Activated naive CD4-positive, alpha-beta T cell treated with anti-CD3 and anti-CD28 coated beads, Interleukin-2, amount 10 ng/mL, durations not matched to agents 7 days and 5 days (primary cell): ENCODE results near the gene CSK.

Source experiments
- CTCF ChIA-PET: fragments of 350-600 bp; sonication (Branson Sonifier 250); formaldehyde crosslinking; loops from one replicate; lab custom pipeline; 2021; ENCODE audit warnings: antibody characterized with exemption; lab: Charles Lee
- DNase-seq: peaks from one replicate; pipeline ENCODE4 v3.0.0-alpha.2; 2020
- H3K27ac Mint-ChIP-seq: one replicate; pipeline ENCODE4 v1.8.0; 2021; ENCODE audit warnings: mild to moderate bottlenecking, moderate library complexity, mixed read lengths
- H3K27me3 Mint-ChIP-seq: one replicate; pipeline ENCODE4 v1.8.0; 2021; ENCODE audit warnings: mild to moderate bottlenecking, mixed read lengths
- H3K36me3 Mint-ChIP-seq: one replicate; pipeline ENCODE4 v1.8.0; 2021; ENCODE audit warnings: mixed read lengths
- H3K4me1 Mint-ChIP-seq: one replicate; pipeline ENCODE4 v1.8.0; 2021; ENCODE audit warnings: mixed read lengths
- H3K4me3 Mint-ChIP-seq: one replicate; pipeline ENCODE4 v1.8.0; 2021; ENCODE audit warnings: mild to moderate bottlenecking, moderate library complexity, mixed read lengths
- H3K9me3 Mint-ChIP-seq: one replicate; pipeline ENCODE4 v1.8.0; 2021; ENCODE audit warnings: mixed read lengths

The CSK gene

DNA sequence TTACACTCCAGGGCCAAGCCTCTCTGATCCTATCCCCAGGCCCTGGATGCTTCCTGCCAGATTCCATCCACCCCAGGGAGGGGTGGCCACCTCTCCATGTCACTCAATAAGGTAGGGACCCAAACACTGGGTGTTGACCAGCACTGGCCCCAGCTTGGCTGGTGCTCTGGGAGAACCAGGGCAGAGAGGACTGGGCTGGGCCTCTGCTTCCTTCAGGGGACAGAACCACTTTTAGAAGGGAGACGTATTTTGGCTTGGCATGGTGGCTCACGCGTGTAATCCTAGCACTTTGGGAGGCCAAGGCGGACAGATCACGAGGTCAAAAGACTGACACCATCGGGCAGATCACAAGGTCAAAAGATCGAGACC, 39.9 kb downstream of the CSK start:
- CTCF ChIA-PET: interaction anchor here (1.5 kb wide), 2 partner anchors 51 to 78 kb away, joined by 3 read pairs; no protein-coding TSS in a partner anchor

GRCh38 chr15:74822233-74822632, 40.4 kb downstream of the CSK start:
- no peak overlapping the region for H3K4me3 Mint-ChIP-seq
- H3K36me3 Mint-ChIP-seq: no peaks in the 10 kb centered on the region
- peaks cover 14% of the 10 kb centered on the region for H3K4me1 Mint-ChIP-seq
- no peaks in the 10 kb centered on the region for H3K9me3 Mint-ChIP-seq
- H3K27me3 Mint-ChIP-seq: peaks cover 74% of the 10 kb centered on the region
- no peak overlapping the region for H3K27ac Mint-ChIP-seq
- no peak for DNase-seq
- CTCF ChIA-PET: no interaction called here

More for the DNA sequence above, 39.9 kb downstream of the CSK start:
- Mint-ChIP-seq H3K4me3 (no peak overlapping the region), H3K4me1 (peaks cover 14% of the 10 kb centered on the region), H3K36me3 (no peaks in the 10 kb centered on the region), H3K27ac (no peak overlapping the region), H3K9me3 (no peaks in the 10 kb centered on the region), H3K27me3 (peaks cover 69% of the 10 kb centered on the region)
- no peak for DNase-seq

- Mint-ChIP-seq H3K4me3 (no peak overlapping the region), H3K4me1 (peaks cover 10% of the 10 kb centered on the region), H3K36me3 (no peaks in the 10 kb centered on the region), H3K27ac (no peak overlapping the region), H3K27me3 (peaks cover 85% of the 10 kb centered on the region), H3K9me3 (no peaks in the 10 kb centered on the region)
- CTCF ChIA-PET: interaction anchor here (1.2 to 3.2 kb wide), 2 partner anchors 54 to 78 kb away, joined by 4 to 11 read pairs; no protein-coding TSS in a partner anchor
- no peak for DNase-seq
Measured at GRCh38 chr15:74823324-74823723, 41.4 kb downstream of the CSK start.

GRCh38 chr15:74824976-74825375, 43.1 kb downstream of the CSK start:
- no peak overlapping the region for H3K4me3 Mint-ChIP-seq
- H3K36me3 Mint-ChIP-seq: no peaks in the 10 kb centered on the region
- peaks cover 88% of the 10 kb centered on the region for H3K27me3 Mint-ChIP-seq
- DNase-seq: no peak
- H3K4me1 Mint-ChIP-seq: peaks cover 2% of the 10 kb centered on the region
- CTCF ChIA-PET: interaction anchor here (1.0 to 3.2 kb wide), 2 partner anchors 10 to 56 kb away, joined by 3 to 11 read pairs; no protein-coding TSS in a partner anchor
- no peaks in the 10 kb centered on the region for H3K9me3 Mint-ChIP-seq
- H3K27ac Mint-ChIP-seq: no peak overlapping the region

DNA sequence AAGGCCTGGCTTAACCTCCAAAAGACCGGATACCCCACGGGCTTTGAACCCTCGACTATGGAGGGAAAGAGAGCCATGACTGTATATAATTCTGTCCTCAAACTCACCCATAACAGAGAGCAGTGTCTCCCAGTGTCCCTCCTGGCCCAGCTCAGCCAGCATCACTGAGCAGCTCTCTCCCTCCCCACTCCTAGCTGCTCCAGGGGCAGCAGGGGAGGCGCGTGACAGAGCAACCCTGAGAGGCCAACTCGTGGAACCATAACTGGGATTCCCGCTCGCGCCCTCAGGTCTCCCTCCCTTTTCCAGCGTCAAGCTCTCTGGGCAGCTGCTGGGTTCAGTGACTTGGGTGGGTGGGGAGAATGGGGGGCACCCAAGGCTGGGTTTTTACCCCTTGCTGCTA, 44.0 kb downstream of the CSK start:
- Mint-ChIP-seq H3K27ac (no peak overlapping the region), H3K4me1 (peaks cover 2% of the 10 kb centered on the region), H3K27me3 (peaks cover 86% of the 10 kb centered on the region), H3K4me3 (no peak overlapping the region), H3K9me3 (no peaks in the 10 kb centered on the region), H3K36me3 (no peaks in the 10 kb centered on the region)
- no peak for DNase-seq
- CTCF ChIA-PET: interaction anchor here (1.2 to 3.2 kb wide), 2 partner anchors 26 to 57 kb away, joined by 3 to 11 read pairs; no protein-coding TSS in a partner anchor

DNA sequence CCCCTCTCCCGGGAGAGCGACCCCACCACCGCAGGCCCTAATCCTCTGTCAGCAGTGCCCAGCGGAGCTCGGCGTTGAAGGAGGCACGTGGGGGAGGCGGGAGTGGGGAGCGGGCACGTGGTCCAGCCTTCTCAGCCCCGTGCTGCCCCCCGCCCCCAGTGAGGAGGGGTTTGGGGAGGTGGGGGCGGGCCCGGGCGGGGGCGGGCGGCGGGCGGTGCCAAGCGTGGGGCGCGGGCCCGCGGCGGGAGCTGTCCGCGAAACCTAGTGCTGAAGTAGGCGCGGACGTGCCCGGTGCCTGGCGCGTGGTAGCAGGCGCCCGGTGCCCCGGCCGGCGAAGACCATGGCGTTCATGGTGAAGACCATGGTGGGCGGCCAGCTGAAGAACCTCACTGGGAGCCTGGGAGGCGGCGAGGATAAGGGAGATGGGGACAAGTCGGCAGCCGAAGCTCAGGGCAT, 44.5 kb downstream of the CSK start, which contains the start of gene CPLX3:
Gene CPLX3, plus strand, starts transcription at position 264 of the 456 bp plus-strand sequence. Its CDS starts 77 bp downstream, at position 341.
- peak; percentile 76 for DNase-seq
- CTCF ChIA-PET: interaction anchor here (1.2 to 3.2 kb wide), 2 partner anchors 27 to 57 kb away, joined by 3 to 11 read pairs; no protein-coding TSS in a partner anchor
- Mint-ChIP-seq H3K4me3 (no peak within 1 kb of the TSS), H3K9me3 (no peaks in the 10 kb centered on the region), H3K4me1 (peaks cover 2% of the 10 kb centered on the region), H3K36me3 (no peaks in the 10 kb centered on the region), H3K27me3 (peaks cover 87% of the 10 kb centered on the region), H3K27ac (no peak within 1 kb of the TSS)

- no peaks in the 10 kb centered on the region for H3K36me3 Mint-ChIP-seq
- peaks cover 2% of the 10 kb centered on the region for H3K4me1 Mint-ChIP-seq
- DNase-seq: no peak
- CTCF ChIA-PET: interaction anchor here (0.7 to 1.2 kb wide), 3 partner anchors 27 to 58 kb away, joined by 3 read pairs; no protein-coding TSS in a partner anchor
- no peak overlapping the region for H3K4me3 Mint-ChIP-seq
- H3K27me3 Mint-ChIP-seq: peaks cover 83% of the 10 kb centered on the region
- no peak overlapping the region for H3K27ac Mint-ChIP-seq
- no peaks in the 10 kb centered on the region for H3K9me3 Mint-ChIP-seq
Measured at GRCh38 chr15:74826921-74827320, 45.0 kb downstream of the CSK start.

GRCh38 chr15:74827614-74828013, 45.7 kb downstream of the CSK start:
- peaks cover 77% of the 10 kb centered on the region for H3K27me3 Mint-ChIP-seq
- H3K27ac Mint-ChIP-seq: no peak overlapping the region
- DNase-seq: no peak
- H3K36me3 Mint-ChIP-seq: no peaks in the 10 kb centered on the region
- peaks cover 2% of the 10 kb centered on the region for H3K4me1 Mint-ChIP-seq
- no peak overlapping the region for H3K4me3 Mint-ChIP-seq
- H3K9me3 Mint-ChIP-seq: no peaks in the 10 kb centered on the region
- CTCF ChIA-PET: interaction anchor here (0.7 to 1.3 kb wide), 3 partner anchors 56 to 74 kb away, joined by 3 to 5 read pairs (median 3); no protein-coding TSS in a partner anchor

GRCh38 chr15:74828835-74829234, 47.0 kb downstream of the CSK start:
- Mint-ChIP-seq H3K36me3 (no peaks in the 10 kb centered on the region), H3K4me3 (no peak overlapping the region), H3K27ac (no peak overlapping the region), H3K4me1 (peaks cover 2% of the 10 kb centered on the region), H3K27me3 (peaks cover 65% of the 10 kb centered on the region), H3K9me3 (no peaks in the 10 kb centered on the region)
- no peak for DNase-seq
- CTCF ChIA-PET: interaction anchor here (1.0 to 1.1 kb wide), 2 partner anchors 58 to 73 kb away, joined by 3 to 4 read pairs; no protein-coding TSS in a partner anchor

GRCh38 chr15:74829486-74829885, 47.6 kb downstream of the CSK start:
- no peak overlapping the region for H3K27ac Mint-ChIP-seq
- CTCF ChIA-PET: interaction anchor here (1.0 to 1.1 kb wide), 2 partner anchors 58 to 72 kb away, joined by 3 to 4 read pairs; no protein-coding TSS in a partner anchor
- H3K36me3 Mint-ChIP-seq: peaks cover under 1% of the 10 kb centered on the region
- no peak for DNase-seq
- peaks cover 58% of the 10 kb centered on the region for H3K27me3 Mint-ChIP-seq
- peaks cover 2% of the 10 kb centered on the region for H3K4me1 Mint-ChIP-seq
- H3K4me3 Mint-ChIP-seq: no peak overlapping the region
- H3K9me3 Mint-ChIP-seq: no peaks in the 10 kb centered on the region

DNA sequence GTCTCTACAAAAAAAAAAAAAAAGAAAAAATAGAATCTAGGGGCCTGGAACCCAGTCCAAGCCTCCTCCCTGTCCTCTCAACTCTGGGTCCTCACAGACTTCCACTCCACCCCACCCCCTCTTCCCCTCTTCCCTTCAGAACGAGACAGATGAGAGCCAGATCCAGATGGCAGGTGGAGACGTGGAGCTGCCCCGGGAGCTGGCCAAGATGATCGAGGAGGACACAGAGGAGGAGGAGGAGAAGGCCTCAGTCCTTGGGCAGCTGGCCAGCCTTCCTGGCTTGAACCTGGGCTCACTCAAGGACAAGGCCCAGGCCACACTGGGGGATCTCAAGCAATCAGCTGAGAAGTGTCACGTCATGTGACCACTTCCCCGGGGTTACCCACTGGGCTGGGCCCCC, 48.1 kb downstream of the CSK start:
- Mint-ChIP-seq H3K27me3 (peaks cover 53% of the 10 kb centered on the region), H3K27ac (no peak overlapping the region), H3K4me3 (no peak overlapping the region), H3K4me1 (peaks cover 2% of the 10 kb centered on the region), H3K36me3 (peaks cover 2% of the 10 kb centered on the region), H3K9me3 (no peaks in the 10 kb centered on the region)
- no peak for DNase-seq
- CTCF ChIA-PET: interaction anchor here (0.8 to 1.0 kb wide), 2 partner anchors 70 to 72 kb away, joined by 3 read pairs; no protein-coding TSS in a partner anchor

DNA sequence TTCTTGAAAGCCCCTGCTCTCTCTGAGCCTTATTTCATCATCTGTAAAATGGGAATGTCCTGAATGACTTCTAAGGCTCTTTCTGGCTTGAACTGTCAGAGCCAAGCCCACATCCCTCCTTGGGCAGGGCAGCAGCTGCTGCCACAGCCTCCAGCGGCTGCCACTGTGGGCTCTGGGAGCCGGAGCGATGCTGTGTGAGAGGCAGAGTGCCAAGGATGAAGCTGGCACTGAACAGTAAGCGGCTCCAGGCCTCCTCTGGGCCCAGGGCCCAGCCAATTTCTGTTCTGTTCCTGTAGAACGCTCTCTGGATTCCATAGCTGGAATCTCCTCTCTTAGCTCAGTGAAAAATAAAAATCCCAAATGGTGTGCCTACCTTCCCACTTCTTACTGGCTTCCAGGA, 49.0 kb downstream of the CSK start:
- peaks cover 9% of the 10 kb centered on the region for H3K36me3 Mint-ChIP-seq
- no peaks in the 10 kb centered on the region for H3K9me3 Mint-ChIP-seq
- H3K4me3 Mint-ChIP-seq: no peak overlapping the region
- H3K27me3 Mint-ChIP-seq: peaks cover 44% of the 10 kb centered on the region
- no peak overlapping the region for H3K27ac Mint-ChIP-seq
- no peak for DNase-seq
- peaks cover 2% of the 10 kb centered on the region for H3K4me1 Mint-ChIP-seq
- CTCF ChIA-PET: interaction anchor here (0.8 to 1.0 kb wide), 2 partner anchors 69 to 71 kb away, joined by 3 read pairs; no protein-coding TSS in a partner anchor

DNA sequence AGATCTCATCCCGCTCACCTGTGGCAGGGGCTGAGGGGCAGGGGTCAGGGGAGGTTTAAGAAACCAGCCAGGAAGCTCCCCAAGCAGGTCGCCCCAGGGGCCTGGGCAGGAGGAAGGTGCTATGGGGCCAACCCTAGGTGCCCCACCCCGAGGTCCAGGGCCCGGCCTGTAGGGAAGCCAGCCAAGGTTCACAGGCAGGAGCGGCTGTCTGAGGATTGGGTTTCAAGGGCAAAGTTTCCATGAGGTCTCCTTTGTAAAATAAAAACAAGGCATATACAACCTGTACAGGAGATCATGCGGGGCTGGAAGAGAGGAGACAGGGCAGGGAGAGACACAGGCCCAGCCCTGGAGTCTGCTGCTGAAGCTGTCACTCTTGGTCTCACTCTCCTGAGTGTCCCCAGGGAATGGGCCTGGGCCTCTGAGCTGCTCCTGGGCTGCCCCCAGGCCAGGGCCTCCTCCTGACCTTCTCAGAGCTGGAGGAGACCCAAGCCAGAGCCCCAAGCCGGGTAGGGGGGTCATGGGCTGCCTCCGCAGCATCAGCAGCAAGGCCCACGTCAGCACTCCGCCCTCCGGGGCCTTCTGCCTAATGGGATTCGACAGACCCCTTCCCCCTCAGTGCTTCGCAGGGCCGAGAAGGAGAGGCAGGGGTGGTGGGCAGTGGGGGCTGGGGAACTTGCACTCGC, 50.1 kb downstream of the CSK start:
- no peaks in the 10 kb centered on the region for H3K9me3 Mint-ChIP-seq
- no peak overlapping the region for H3K27ac Mint-ChIP-seq
- peaks cover 15% of the 10 kb centered on the region for H3K36me3 Mint-ChIP-seq
- no peak for DNase-seq
- peaks cover 33% of the 10 kb centered on the region for H3K27me3 Mint-ChIP-seq
- H3K4me3 Mint-ChIP-seq: no peak overlapping the region
- no peaks in the 10 kb centered on the region for H3K4me1 Mint-ChIP-seq
- CTCF ChIA-PET: interaction anchor here (0.8 kb wide), 1 partner anchor 63 kb away, joined by 4 read pairs; no protein-coding TSS in a partner anchor

GRCh38 chr15:74832826-74833225, 50.9 kb downstream of the CSK start:
- H3K36me3 Mint-ChIP-seq: peaks cover 18% of the 10 kb centered on the region
- CTCF ChIA-PET: interaction anchor here (0.7 to 1.4 kb wide), 5 partner anchors 33 to 119 kb away, joined by 3 to 4 read pairs (median 3); no protein-coding TSS in a partner anchor
- DNase-seq: no peak
- no peak overlapping the region for H3K4me3 Mint-ChIP-seq
- peaks cover 25% of the 10 kb centered on the region for H3K27me3 Mint-ChIP-seq
- H3K4me1 Mint-ChIP-seq: no peaks in the 10 kb centered on the region
- no peak overlapping the region for H3K27ac Mint-ChIP-seq
- no peaks in the 10 kb centered on the region for H3K9me3 Mint-ChIP-seq
